K562 (cell line): Measurements from ENCODE around the gene TTC21A. TPM values are rescaled to one million over a fixed set of nuclear protein-coding genes. Genes with fewer than 3 reads are reported as not detected.
A peak's percentile ranks its signal among the peaks of the same experiment; 100 is the strongest.

Source experiments
- ATAC-seq: fragments of 200-7000 bp; cut with Tn5 transposase; 3 replicates; pipeline ENCODE4 v1.9.1; 2020; ENCODE audit warnings: moderate library complexity
- BruUV-seq: library from RNA; stranded (reverse); fragments of 400-500 nt; replicated peaks from 2 replicates; lab custom pipeline; 2021; lab: Mats Ljungman, UMichigan
- CTCF ChIA-PET: fragments of 300-600 bp; formaldehyde crosslinking; extraction: SDS; loops from one replicate; lab custom pipeline; 2021; ENCODE audit warnings: low intra/inter-chr PET ratio; lab: Yijun Ruan, JAX
- POLR2A ChIA-PET: fragments of 300-600, 350-650 bp; sonication (Branson Sonifier 250); formaldehyde crosslinking; extraction: SDS; loops from one replicate; lab custom pipeline; 2021; ENCODE audit warnings: antibody characterized with exemption, inconsistent platforms; lab: Yijun Ruan, JAX
- DNase-seq, 4 experiments: peaks; one replicate each; pipeline versions ENCODE4 v3.0.0 to v3.0.0-alpha.2; 2011 to 2018; ENCODE audit warnings: low spot score in 3 of 4, mixed read lengths in 3 of 4; ENCODE audit errors: extremely low read depth in 1 of 4
- FAIRE-seq: peaks from 2 replicates; lab custom pipeline; 2011; peaks lifted over from hg19 to GRCh38; lab: Jason Lieb, UNC
- H2AFZ ChIP-seq: 2 replicates; pipeline ENCODE4 v1.6.0; 2011; ENCODE audit warnings: low read depth, low read length, control low read depth, inconsistent platforms
- H3K27ac ChIP-seq: fragments of 200-600 bp; 3 replicates; pipeline ENCODE4 v1.8.0; 2011; ENCODE audit warnings: low read depth, mild to moderate bottlenecking, control low read depth, inconsistent platforms, low read length, moderate library complexity, mixed read lengths; ENCODE audit errors: extremely low read depth
- H3K27me3 ChIP-seq, 2 experiments: fragments of 300-600 bp in 1 of 2; 2 replicates in 1 of 2; 3 replicates in 1 of 2; pipeline versions ENCODE4 v1.6.0 to v1.8.0; 2011; ENCODE audit warnings: inconsistent platforms in 2 of 2, low read length in 2 of 2, mild to moderate bottlenecking in 1 of 2, mixed read lengths in 1 of 2, moderate library complexity in 1 of 2; ENCODE audit not compliant: control insufficient read depth in 2 of 2, insufficient read depth in 2 of 2
- H3K36me3 ChIP-seq: fragments of 300-600 bp; 3 replicates; pipeline ENCODE4 v1.8.0; 2011; ENCODE audit warnings: mild to moderate bottlenecking, low read length, inconsistent platforms; ENCODE audit not compliant: control insufficient read depth, insufficient read depth
- H3K4me1 ChIP-seq, 2 experiments: fragments of 200-600 bp in 1 of 2; replicated peaks in 1 of 2; 2 replicates in 1 of 2; 3 replicates in 1 of 2; pipeline versions ENCODE4 v1.5.1 to v1.8.0; 2011; ENCODE audit warnings: inconsistent platforms in 2 of 2, low read length in 2 of 2, mild to moderate bottlenecking in 1 of 2, mixed read lengths in 1 of 2, moderate library complexity in 1 of 2; ENCODE audit not compliant: control insufficient read depth in 2 of 2, insufficient read depth in 2 of 2
- H3K4me2 ChIP-seq: 2 replicates; pipeline ENCODE4 v1.6.1; 2011; ENCODE audit warnings: low read length, control low read depth, inconsistent platforms, mixed read lengths; ENCODE audit not compliant: insufficient read depth
- H3K4me3 ChIP-seq: fragments of 200-600 bp; sonication (generic), shearing (Covaris generic); 2 replicates; pipeline ENCODE4 v1.5.1; 2016; ENCODE audit warnings: control low read depth, inconsistent platforms
- H3K79me2 ChIP-seq: fragments of 200-600 bp; 3 replicates; pipeline ENCODE4 v1.8.0; 2011; ENCODE audit warnings: low read length, inconsistent platforms; ENCODE audit not compliant: control insufficient read depth, insufficient read depth
- H3K9ac ChIP-seq, 2 experiments: 2 replicates each; pipeline versions ENCODE4 v1.6.0 to v1.6.1; 2011; ENCODE audit warnings: low read depth in 2 of 2, low read length in 2 of 2, control low read depth in 1 of 2, inconsistent platforms in 1 of 2, mild to moderate bottlenecking in 1 of 2, mixed read lengths in 1 of 2; ENCODE audit not compliant: insufficient read depth in 1 of 2
- H3K9me1 ChIP-seq: one replicate; pipeline ENCODE4 v1.6.0; 2011; ENCODE audit warnings: inconsistent platforms, mild to moderate bottlenecking, low read length, moderate library complexity; ENCODE audit not compliant: control insufficient read depth, insufficient read depth
- H3K9me3 ChIP-seq: replicated peaks from 2 replicates; pipeline ENCODE4 v1.5.1; 2011; ENCODE audit warnings: low read depth, low read length, inconsistent platforms; ENCODE audit not compliant: control insufficient read depth, insufficient read depth
- H4K20me1 ChIP-seq: replicated peaks from 2 replicates; pipeline ENCODE4 v1.6.1; 2011; ENCODE audit warnings: low read length, inconsistent platforms, mixed read lengths; ENCODE audit not compliant: control insufficient read depth, insufficient read depth
- CCNT2 ChIP-seq: IDR thresholded peaks from 2 replicates; pipeline ENCODE4 v1.6.1; 2011; ENCODE audit warnings: borderline replicate concordance, low read depth, mild to moderate bottlenecking, moderate library complexity, mixed read lengths, low read length; ENCODE audit not compliant: insufficient read length; ENCODE audit errors: extremely low read depth
- CTCF ChIP-seq, 3 experiments: IDR thresholded peaks in 2 of 3; conservative IDR thresholded peaks in 1 of 3; 2 replicates each; pipeline ENCODE4 v1.5.1; 2011 to 2012; ENCODE audit warnings: low read length in 3 of 3, mild to moderate bottlenecking in 3 of 3, control low read depth in 2 of 3, improper control_type of control experiment in 1 of 3, inconsistent platforms in 1 of 3, low read depth in 1 of 3, mixed read lengths in 1 of 3, moderate library complexity in 1 of 3; ENCODE audit not compliant: insufficient read depth in 2 of 3
- ERF ChIP-seq: fragments of 450-650 bp; formaldehyde crosslinking; IDR thresholded peaks from 2 replicates; pipeline ENCODE4 v1.4.0; 2020; ENCODE audit warnings: mild to moderate bottlenecking, mixed read lengths
- RAD21 ChIP-seq, 2 experiments: fragments of 250-450 bp in 1 of 2; fragments of 450-650 bp in 1 of 2; sonication (Bioruptor Pico) in 1 of 2; formaldehyde crosslinking in 1 of 2; IDR thresholded peaks in 1 of 2; conservative IDR thresholded peaks in 1 of 2; 2 replicates each; pipeline versions ENCODE4 v1.4.0 to v1.8.0; 2020 to 2022; ENCODE audit warnings: mild to moderate bottlenecking in 2 of 2, moderate library complexity in 1 of 2
- ZNF384 ChIP-seq: IDR thresholded peaks from 2 replicates; pipeline ENCODE4 v1.6.1; 2012; ENCODE audit warnings: low read depth, low read length, improper control_type of control experiment
- WGBS: fragments of 100-300 bp; shearing (Covaris generic); methylation state at CpG from one replicate; pipeline ENCODE4 v1.1.6; 2016; ENCODE audit warnings: low coverage, mixed read lengths; ENCODE audit not compliant: insufficient coverage; ENCODE audit errors: missing lambda C conversion rate; 5-methylcytosine and 5-hydroxymethylcytosine counted together
- in situ Hi-C: fragments of 300-500 bp; cut with MboI; formaldehyde crosslinking; loops from 4 replicates; pipeline ENCODE4 v1.15.0; 2018; ENCODE audit warnings: inconsistent platforms, mixed read lengths
- intact Hi-C: fragments of 100-400 bp; cut with micrococcal nuclease; formaldehyde crosslinking; loops from 2 replicates; pipeline ENCODE4 v1.14.2; 2022
- polyA plus RNA-seq, 8 experiments: library from polyadenylated mRNA; depleted of rRNA in 4 of 8; stranded (reverse) in 5 of 8; unstranded in 3 of 8; fragments of >200 nt; fragmentation: Nextera tagmentation in 2 of 8; fragmentation: Illumina TruSeq in 1 of 8; extraction: Ambion mirVana in 2 of 8; extraction: Trizol in 1 of 8; gene quantifications; 2 replicates each; pipeline versions ENCODE4 v1.2.1 to v1.2.3, GENCODE V29; 2011 to 2014; ENCODE audit warnings: inconsistent platforms in 1 of 8, missing spikeins in 1 of 8
- total RNA-seq, 7 experiments: library from RNA; depleted of rRNA in 6 of 7; stranded (reverse); fragments of >200 nt in 6 of 7; fragmentation: Illumina TruSeq in 2 of 7; extraction: Trizol in 2 of 7; gene quantifications; 2 replicates each; pipeline versions ENCODE4 v1.2.1 to v1.2.3, GENCODE V29; 2011 to 2021; ENCODE audit warnings: low replicate concordance in 1 of 7

The TTC21A gene
- total and polyA plus RNA-seq, 9 of the 15 experiments (the other 6 are each of a cell fraction or from before 2014, with no cell fraction given) = 0.22 to 1.4 (median 0.70) TPM

GRCh38 chr3:39103324-39103693 is 4.2 kb upstream of the TTC21A start:
- peak in 3 of 4 experiments; percentile 22 to 44 (median 43) for DNase-seq
- Histone ChIP-seq H2AFZ (no peak overlapping the region), H3K4me3 (no peak overlapping the region), H3K27me3 (no peaks in the 10 kb centered on the region), H3K27ac (no peak overlapping the region), H3K36me3 (peaks cover 60% of the 10 kb centered on the region), H3K4me2 (no peak overlapping the region), H4K20me1 (peaks cover 17% of the 10 kb centered on the region), H3K9me1 (peaks cover 4% of the 10 kb centered on the region), H3K79me2 (peaks cover 52% of the 10 kb centered on the region), H3K4me1 (peaks cover 20 to 45% of the 10 kb centered on the region in 2 experiments; a peak in 4 of 5 replicates)
- 83% methylated on average over 4 of the region's 4 CpGs for WGBS
- BruUV-seq = no TSS peak
- intact Hi-C loops (no loop called here), in situ Hi-C loops (no loop called here)
- peak; percentile 30 to 50 (median 49); a peak in 4 of 6 replicates for TF ChIP-seq CTCF (IDR thresholded peaks at IDR 0.05 in 2 of 3, conservative IDR thresholded peaks at IDR 0.05 in 1 of 3; ENCODE audit: insufficient read depth in 2 of 3, low read depth in 1 of 3, low read length in 3 of 3)
- TF ChIP-seq CCNT2 = no peak
- TF ChIP-seq ZNF384 = peak; percentile 64
- TF ChIP-seq RAD21 (CRISPR knock-in tag; conservative IDR thresholded peaks at IDR 0.05 in 1 of 2, IDR thresholded peaks at IDR 0.05 in 1 of 2) = 0 out of 4 replicates have a peak, but pooled peaks of 1 of the 2 experiments have one; percentile 7
- no peak for TF ChIP-seq ERF (CRISPR knock-in tag)
- TF ChIP-seq, all 486 proteins: peak for 3
- ChIA-PET POLR2A (no interaction called here), CTCF (interaction anchor here (0.6 kb wide), 1 partner anchor 1253 kb away, joined by 3 read pairs; no protein-coding TSS in a partner anchor)
- 0 out of 3 replicates have a peak, but pooled peaks have one; percentile 2 for ATAC-seq
- no peak for FAIRE-seq
- Histone ChIP-seq H3K9me3 (no peaks in the 10 kb centered on the region), H3K9ac (peak overlapping the region in 1 of 2 experiments; percentile 77; a peak in 2 of 4 replicates)
